Naive thymus-derived CD4-positive, alpha-beta T cell (primary cell): ENCODE results near the gene TMEM176B. TPM values are rescaled to one million over a fixed set of nuclear protein-coding genes. Genes with fewer than 3 reads are reported as not detected.

Experiments used
- ATAC-seq: fragments of 150-1000 bp; cut with Tn5 transposase; 2 replicates; pipeline ENCODE4 v1.10.0; 2021; ENCODE audit warnings: mild to moderate bottlenecking, moderate library complexity
- CTCF ChIA-PET: fragments of 350-600 bp; sonication (Branson Sonifier 250); formaldehyde crosslinking; loops from one replicate; lab custom pipeline; 2021; ENCODE audit warnings: antibody characterized with exemption; lab: Charles Lee
- POLR2A ChIA-PET: fragments of 350-600 bp; sonication (Branson Sonifier 250); formaldehyde crosslinking; loops from one replicate; lab custom pipeline; 2021; ENCODE audit warnings: antibody characterized with exemption, inconsistent platforms; lab: Charles Lee
- DNase-seq, 9 donors: peaks; one replicate each; pipeline versions ENCODE4 v3.0.0 to v3.0.0-alpha.2; 2020 to 2022; ENCODE audit warnings: mixed read lengths in 1 of 9
- H3K27ac ChIP-seq: one replicate; pipeline ENCODE4 v1.7.0; 2013; ENCODE audit warnings: mild to moderate bottlenecking, low read depth, low read length, moderate library complexity
- H3K27me3 ChIP-seq, 2 donors: one replicate each; pipeline ENCODE4 v1.7.0; 2013; ENCODE audit warnings: low read length in 2 of 2, mild to moderate bottlenecking in 2 of 2, moderate library complexity in 2 of 2; ENCODE audit not compliant: control insufficient read depth in 2 of 2, insufficient read depth in 2 of 2
- H3K36me3 ChIP-seq, 3 experiments: 1 replicate in 2 of 3; 2 replicates in 1 of 3; pipeline ENCODE4 v1.7.0; 2013; ENCODE audit warnings: low read length in 3 of 3, mild to moderate bottlenecking in 3 of 3, moderate library complexity in 1 of 3; ENCODE audit not compliant: insufficient read depth in 3 of 3, control insufficient read depth in 2 of 3
- H3K4me1 ChIP-seq, 2 donors: one replicate each; pipeline ENCODE4 v1.7.0; 2013; ENCODE audit warnings: low read length in 2 of 2, mild to moderate bottlenecking in 2 of 2, moderate library complexity in 1 of 2; ENCODE audit not compliant: control insufficient read depth in 2 of 2, insufficient read depth in 2 of 2
- H3K4me3 ChIP-seq: 2 replicates; pipeline ENCODE4 v1.7.0; 2013; ENCODE audit warnings: mild to moderate bottlenecking, low read length
- H3K9me3 ChIP-seq, 3 experiments: 1 replicate in 2 of 3; 2 replicates in 1 of 3; pipeline ENCODE4 v1.7.0; 2013; ENCODE audit warnings: low read length in 3 of 3; ENCODE audit not compliant: control insufficient read depth in 2 of 3
- H3K27ac Mint-ChIP-seq, 9 donors: one replicate each; pipeline ENCODE4 v1.8.0; 2020 to 2022; ENCODE audit warnings: mixed read lengths in 9 of 9, mild to moderate bottlenecking in 8 of 9, moderate library complexity in 5 of 9, inconsistent platforms in 2 of 9
- H3K27me3 Mint-ChIP-seq, 5 donors: one replicate each; pipeline ENCODE4 v1.8.0; 2021 to 2022; ENCODE audit warnings: mixed read lengths in 5 of 5, mild to moderate bottlenecking in 1 of 5
- H3K36me3 Mint-ChIP-seq, 5 donors: one replicate each; pipeline ENCODE4 v1.8.0; 2020 to 2022; ENCODE audit warnings: mixed read lengths in 5 of 5, mild to moderate bottlenecking in 3 of 5, inconsistent platforms in 1 of 5
- H3K4me1 Mint-ChIP-seq, 7 donors: one replicate each; pipeline ENCODE4 v1.8.0; 2020 to 2022; ENCODE audit warnings: mixed read lengths in 7 of 7, mild to moderate bottlenecking in 3 of 7, inconsistent platforms in 1 of 7
- H3K4me3 Mint-ChIP-seq, 10 donors: one replicate each; pipeline ENCODE4 v1.8.0; 2020 to 2022; ENCODE audit warnings: mild to moderate bottlenecking in 10 of 10, mixed read lengths in 10 of 10, moderate library complexity in 6 of 10, inconsistent platforms in 2 of 10
- H3K9me3 Mint-ChIP-seq, 11 donors: one replicate each; pipeline ENCODE4 v1.8.0; 2020 to 2022; ENCODE audit warnings: mixed read lengths in 11 of 11, mild to moderate bottlenecking in 4 of 11, inconsistent platforms in 1 of 11, moderate library complexity in 1 of 11
- intact Hi-C, 2 donors: fragments of 100-400 bp; cut with micrococcal nuclease; formaldehyde crosslinking; loops; one replicate each; pipeline ENCODE4 v1.15.1; 2023
- polyA plus RNA-seq, 2 donors: library from polyadenylated mRNA; unstranded; fragments of 300-500 nt; fragmentation: Illumina TruSeq; gene quantifications; one replicate each; pipeline ENCODE4 v1.2.3, GENCODE V29; 2021
- total RNA-seq, 6 experiments: library from RNA in 5 of 6; stranded (reverse) in 5 of 6; gene quantifications; 1 replicate in 5 of 6; 2 replicates in 1 of 6; pipeline ENCODE4 v1.2.3 and lab custom pipeline; 2021 to 2026

The TMEM176B gene
- total and polyA plus RNA-seq, 7 experiments from 2014 or later, result 0.53 to 7.1 (median 2.4) TPM; not detected in 3

DNA sequence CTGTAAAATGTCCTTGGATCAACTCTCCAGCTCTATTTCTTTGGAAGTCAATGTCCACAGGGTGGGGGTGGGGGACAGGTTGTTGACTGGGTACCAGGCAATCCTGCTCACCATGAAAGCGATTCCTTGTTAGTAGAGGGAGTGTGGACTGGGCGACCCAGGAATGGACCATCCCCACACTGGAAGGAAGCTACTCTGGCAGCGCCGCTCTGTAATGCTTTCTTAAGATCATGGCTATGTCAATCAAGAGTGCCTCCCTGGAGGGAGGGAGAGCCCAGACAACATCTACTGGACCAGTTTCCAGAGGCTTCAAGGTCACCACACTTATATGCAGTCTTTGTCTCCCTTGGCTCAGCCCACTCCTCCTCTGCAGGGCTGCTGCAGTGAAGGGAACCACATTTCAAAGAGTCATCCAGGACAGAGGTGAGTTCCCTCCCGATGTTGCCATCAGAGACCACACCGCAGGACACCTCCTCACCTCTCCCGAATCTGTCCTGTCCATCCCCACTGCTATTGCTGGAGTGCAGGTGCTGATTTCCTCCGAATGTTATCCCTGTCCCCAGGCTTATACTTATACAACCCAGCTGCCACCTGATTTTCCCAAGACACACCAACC lies 56.0 kb downstream of the TMEM176B start:
- Mint-ChIP-seq H3K4me1 (peaks cover 59 to 92% (median 85%) of the 10 kb centered on the region in 7 donors), H3K27me3 (no peaks in the 10 kb centered on the region), H3K27ac (peak overlapping the region; percentile 93 to 97 (median 95)), H3K4me3 (peak overlapping the region; percentile 90 to 100 (median 98)), H3K9me3 (peaks cover 0 to 4% (median 0%) of the 10 kb centered on the region in 11 donors), H3K36me3 (peaks cover 55 to 77% (median 72%) of the 10 kb centered on the region in 5 donors)
- intact Hi-C loops, result loop anchor here in 1 of 2 donors (2.0 kb wide), 1 partner anchor 111 kb away; the partner anchor contains the start of gene GIMAP6
- ATAC-seq (no peak), DNase-seq (no peak)
- Histone ChIP-seq H3K9me3 (no peaks in the 10 kb centered on the region), H3K27me3 (no peaks in the 10 kb centered on the region), H3K36me3 (peaks cover 24 to 57% (median 26%) of the 10 kb centered on the region in 3 experiments), H3K4me1 (peaks cover 58 to 78% of the 10 kb centered on the region in 2 donors), H3K4me3 (peak overlapping the region; percentile 84), H3K27ac (peak overlapping the region; percentile 82)
- POLR2A ChIA-PET, result interaction anchor here (0.6 to 12.5 kb wide), 29 partner anchors 11 to 295 kb away, joined by 3 to 267 read pairs (median 7); partner anchors contain the start of genes GIMAP1, GIMAP2, GIMAP4 and GIMAP6
- CTCF ChIA-PET, result interaction anchor here (1.0 to 3.2 kb wide), 4 partner anchors 11 to 295 kb away, joined by 3 to 17 read pairs (median 4); partner anchors contain the start of gene GIMAP4

DNA sequence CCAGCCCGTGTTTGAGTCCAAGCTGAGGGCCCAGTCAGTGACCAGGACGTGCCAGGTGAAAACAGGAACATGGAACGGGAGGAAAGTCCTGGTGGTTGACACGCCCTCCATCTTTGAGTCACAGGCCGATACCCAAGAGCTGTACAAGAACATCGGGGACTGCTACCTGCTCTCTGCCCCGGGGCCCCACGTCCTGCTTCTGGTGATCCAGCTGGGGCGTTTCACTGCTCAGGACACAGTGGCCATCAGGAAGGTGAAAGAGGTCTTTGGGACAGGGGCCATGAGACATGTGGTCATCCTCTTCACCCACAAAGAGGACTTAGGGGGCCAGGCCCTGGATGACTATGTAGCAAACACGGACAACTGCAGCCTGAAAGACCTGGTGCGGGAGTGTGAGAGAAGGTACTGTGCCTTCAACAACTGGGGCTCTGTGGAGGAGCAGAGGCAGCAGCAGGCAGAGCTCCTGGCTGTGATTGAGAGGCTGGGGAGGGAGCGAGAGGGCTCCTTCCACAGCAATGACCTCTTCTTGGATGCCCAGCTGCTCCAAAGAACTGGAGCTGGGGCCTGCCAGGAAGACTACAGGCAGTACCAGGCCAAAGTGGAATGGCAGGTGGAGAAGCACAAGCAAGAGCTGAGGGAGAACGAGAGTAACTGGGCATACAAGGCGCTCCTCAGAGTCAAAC lies 57.7 kb downstream of the TMEM176B start:
- H3K36me3 ChIP-seq, result peaks cover 24 to 71% (median 26%) of the 10 kb centered on the region in 3 experiments
- ChIA-PET POLR2A (interaction anchor here (0.6 to 12.5 kb wide), 35 partner anchors 8 to 335 kb away, joined by 3 to 267 read pairs (median 6); partner anchors contain the start of genes GIMAP1, GIMAP2, GIMAP4 and GIMAP6), CTCF (interaction anchor here (1.0 to 3.2 kb wide), 11 partner anchors 10 to 297 kb away, joined by 3 to 17 read pairs (median 4); partner anchors contain the start of genes GIMAP1, GIMAP2, GIMAP4 and GIMAP8)
- Mint-ChIP-seq H3K27ac (peak overlapping the region; percentile 93 to 97 (median 95)), H3K36me3 (peaks cover 59 to 90% (median 85%) of the 10 kb centered on the region in 5 donors), H3K9me3 (peaks cover 0 to 4% (median 0%) of the 10 kb centered on the region in 11 donors), H3K4me3 (peak overlapping the region; percentile 90 to 100 (median 98)), H3K4me1 (peaks cover 51 to 76% (median 68%) of the 10 kb centered on the region in 7 donors), H3K27me3 (no peaks in the 10 kb centered on the region)
- H3K9me3 ChIP-seq, result no peaks in the 10 kb centered on the region
- intact Hi-C loops, result no loop called here
- H3K27ac ChIP-seq, result peak overlapping the region; percentile 82
- peak overlapping the region; percentile 84 for H3K4me3 ChIP-seq
- ATAC-seq (no peak), DNase-seq (peak in 2 of 9 donors; percentile 41 to 47)
- H3K4me1 ChIP-seq, result peaks cover 41 to 62% of the 10 kb centered on the region in 2 donors
- H3K27me3 ChIP-seq, result no peaks in the 10 kb centered on the region

Other genes starting within 250 kb of the TMEM176B start
- gene GIMAP4, start 233.0 kb downstream of the TMEM176B start, total RNA-seq, result 100 to 1,000 TPM in 4 of 5 experiments, 10 to 100 TPM in 1; 74.9 to 413 (median 406) TPM
- gene GIMAP4, start 233.0 kb downstream of the TMEM176B start, polyA plus RNA-seq, result 100 to 1,000 TPM; 405 to 762 TPM
- 100 to 1,000 TPM in 3 of 5 experiments, 10 to 100 TPM in 2; 40.3 to 173 (median 152) TPM for gene GIMAP6, start 168.0 kb downstream of the TMEM176B start, total RNA-seq
- gene GIMAP6, start 168.0 kb downstream of the TMEM176B start, polyA plus RNA-seq, result 100 to 1,000 TPM; 130 to 188 TPM
- 100 to 1,000 TPM in 3 of 5 experiments, 10 to 100 TPM in 2; 79.4 to 286 (median 122) TPM for gene GIMAP2, start 114.7 kb downstream of the TMEM176B start, total RNA-seq
- 100 to 1,000 TPM; 150 to 153 TPM for gene GIMAP2, start 114.7 kb downstream of the TMEM176B start, polyA plus RNA-seq
- 100 to 1,000 TPM in 2 of 5 experiments, 10 to 100 TPM in 3; 23.3 to 124 (median 32.6) TPM for gene GIMAP1, start 83.8 kb downstream of the TMEM176B start, total RNA-seq
- 100 to 1,000 TPM in 1 of 2 donors, 10 to 100 TPM in 1; 75.4 to 104 TPM for gene GIMAP1, start 83.8 kb downstream of the TMEM176B start, polyA plus RNA-seq
- gene GIMAP5, start 62.9 kb downstream of the TMEM176B start, total RNA-seq, result 100 to 1,000 TPM in 3 of 5 experiments, 10 to 100 TPM in 2; 58.1 to 422 (median 214) TPM
- gene GIMAP5, start 62.9 kb downstream of the TMEM176B start, polyA plus RNA-seq, result 100 to 1,000 TPM; 570 to 819 TPM
- gene TMEM176A, start 405 bp upstream of the TMEM176B start, total RNA-seq, result 1 to 10 TPM in 3 of 5 experiments, not detected in 2; 1.3 to 4.4 (median 1.8) TPM
- gene TMEM176A, start 405 bp upstream of the TMEM176B start, polyA plus RNA-seq, result under 1 TPM; 0.35 to 0.38 TPM
- gene AOC1, start 52.2 kb upstream of the TMEM176B start, total RNA-seq, result under 1 TPM in 1 of 5 experiments, not detected in 4; 0.56 TPM
- gene AOC1, start 52.2 kb upstream of the TMEM176B start, polyA plus RNA-seq, result not detected
- 1 to 10 TPM in 4 of 5 experiments, under 1 TPM in 1; 0.56 to 4.9 (median 3.2) TPM for gene KCNH2, start 178.0 kb upstream of the TMEM176B start, total RNA-seq
- gene KCNH2, start 178.0 kb upstream of the TMEM176B start, polyA plus RNA-seq, result 1 to 10 TPM; 3.0 to 5.2 TPM
- gene NOS3, start 190.7 kb upstream of the TMEM176B start, total RNA-seq, result 10 to 100 TPM in 1 of 5 experiments, 1 to 10 TPM in 4; 2.8 to 19.1 (median 7.9) TPM
- gene NOS3, start 190.7 kb upstream of the TMEM176B start, polyA plus RNA-seq, result 10 to 100 TPM in 1 of 2 donors, 1 to 10 TPM in 1; 4.6 to 12.7 TPM
- 10 to 100 TPM; 11.3 to 46.6 (median 20.9) TPM for gene ATG9B, start 224.1 kb upstream of the TMEM176B start, total RNA-seq
- 10 to 100 TPM; 27.0 to 49.4 TPM for gene ATG9B, start 224.1 kb upstream of the TMEM176B start, polyA plus RNA-seq
- gene ABCB8, start 228.1 kb upstream of the TMEM176B start, total RNA-seq, result 10 to 100 TPM; 59.7 to 88.0 (median 76.6) TPM
- 10 to 100 TPM; 13.8 to 18.6 TPM for gene ABCB8, start 228.1 kb upstream of the TMEM176B start, polyA plus RNA-seq
- gene ASIC3, start 248.2 kb upstream of the TMEM176B start, total RNA-seq, result 10 to 100 TPM in 4 of 5 experiments, 1 to 10 TPM in 1; 6.7 to 17.7 (median 13.7) TPM
- not detected for gene ASIC3, start 248.2 kb upstream of the TMEM176B start, polyA plus RNA-seq